Motor neuron (in vitro differentiated cells): ENCODE data around the gene TMEM9B. TPM values are rescaled to one million over a fixed set of nuclear protein-coding genes. Genes with fewer than 3 reads are reported as not detected.
"Not testable (repeated sequence)": the region's sequence is repeated elsewhere in the genome, so short reads cannot be mapped to it uniquely, and the experiment has no call there.

Source experiments
- ATAC-seq, 8 experiments: fragments of 200-7000 bp; cut with Tn5 transposase; replicated peaks in 6 of 8; 2 replicates each; pipeline ENCODE4 v1.8.0; 2021; ENCODE audit warnings: mild to moderate bottlenecking in 8 of 8, moderate library complexity in 8 of 8
- H3K27ac ChIP-seq, 2 donors: fragments of 250-450 bp; sonication (Bioruptor Pico); 2 replicates each; pipeline ENCODE4 v1.9.0; 2021; ENCODE audit warnings: antibody characterized with exemption in 2 of 2, mild to moderate bottlenecking in 2 of 2, moderate library complexity in 1 of 2
- H3K4me1 ChIP-seq, 2 donors: fragments of 250-450 bp; sonication (Bioruptor Pico); replicated peaks in 1 of 2; 2 replicates each; pipeline ENCODE4 v1.6.1; 2021; ENCODE audit warnings: antibody characterized with exemption in 2 of 2, mild to moderate bottlenecking in 2 of 2, moderate library complexity in 1 of 2
- H3K4me3 ChIP-seq, 5 donors: fragments of 250-450 bp; sonication (Bioruptor Pico); 2 replicates each; pipeline ENCODE4 v1.9.0; 2021; ENCODE audit warnings: antibody characterized with exemption in 5 of 5, mild to moderate bottlenecking in 5 of 5, moderate library complexity in 4 of 5
- WGBS, 10 experiments: fragments of 450-650 bp; shearing (Covaris generic); methylation state at CpG; one replicate each; pipeline ENCODE4 v1.0.0; 2022; 5-methylcytosine and 5-hydroxymethylcytosine counted together
- in situ Hi-C, 9 experiments: fragments of 400-800 bp; cut with MboI; loops; one replicate each; pipeline ENCODE4 v1.15.0; 2021; ENCODE audit warnings: low sequenced_read_pairs in 9 of 9, low pct_unique_long_range_greater_than_20kb in 2 of 9; ENCODE audit not compliant: unreplicated experiment in 9 of 9
- total RNA-seq, 8 experiments: library from RNA; unstranded; fragments of 300-600 nt; gene quantifications; 2 replicates each; pipeline versions ENCODE4 v1.2.3 to v1.2.4, GENCODE V29; 2022

The TMEM9B gene
- 10 to 100 TPM; 26.9 to 82.3 (median 30.4) TPM for total RNA-seq

DNA sequence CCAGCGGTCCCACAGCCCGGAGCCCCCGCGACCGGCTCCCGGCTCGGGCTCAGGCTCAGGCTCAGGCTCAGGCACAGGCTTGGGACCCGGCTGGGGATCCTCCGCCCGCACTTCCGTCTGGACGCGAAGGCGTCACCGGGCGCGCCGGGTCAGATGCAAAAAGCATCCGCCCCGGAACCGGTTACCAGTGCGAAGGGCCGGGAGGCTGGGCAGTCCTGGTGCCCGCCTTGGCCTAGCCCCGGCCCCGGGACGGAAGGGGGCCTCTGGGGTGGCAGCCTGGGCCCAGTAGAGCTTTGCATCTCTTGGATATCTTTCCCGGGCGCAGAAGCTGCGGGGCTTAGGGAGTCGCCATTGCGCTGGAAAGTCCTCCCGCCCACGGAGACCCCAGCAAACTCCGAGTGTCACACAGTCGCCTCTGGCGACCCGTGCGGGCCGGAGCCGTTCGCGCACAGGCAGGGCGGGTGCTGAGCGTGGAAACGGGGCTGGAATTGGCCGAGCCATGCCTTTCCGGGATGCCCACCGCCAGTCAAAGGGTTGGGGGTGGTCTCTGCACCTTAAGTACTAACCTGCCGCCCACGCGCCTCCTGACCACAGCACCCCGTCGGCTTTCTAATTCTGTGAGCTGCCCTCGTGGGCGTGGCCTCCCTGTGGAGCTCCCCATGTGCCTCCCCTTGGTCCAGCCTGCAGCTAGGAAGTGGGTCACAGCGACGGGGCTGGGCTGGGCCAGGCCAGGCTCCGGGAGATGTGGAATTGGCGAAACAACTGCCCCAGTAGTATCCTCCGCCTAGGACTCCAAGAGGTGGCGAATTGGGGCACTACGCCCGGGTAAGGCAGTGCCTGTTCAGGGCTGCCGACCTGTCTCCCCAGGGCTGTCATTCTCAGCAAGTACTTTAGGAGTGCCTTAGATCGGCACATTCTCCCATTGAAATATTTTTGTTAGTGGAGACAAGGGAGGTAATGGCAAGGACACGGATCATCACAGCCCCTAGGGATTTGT is at the start of gene TMEM9B:
Gene TMEM9B, minus strand, starts transcription at position 119 of the 997 bp plus-strand sequence. CDS start 129 bp downstream, outside the sequence.
- in situ Hi-C loops = no loop called here
- ATAC-seq = peak; percentile 85 to 95 (median 92)
- peak within 1 kb of the TSS; percentile 78 to 95 (median 91) for H3K4me3 ChIP-seq

GRCh38 chr11:9013373-9013772 is 49.1 kb upstream of the TMEM9B start:
- 17 to 96% (median 85%) methylated on average over 1 to 4 of the region's 4 CpGs; no CpG with 5 or more reads in 2 of the 10 experiments for WGBS, 10 experiments
- no peak overlapping the region for H3K4me3 ChIP-seq
- ATAC-seq = no peak
- no peak overlapping the region for H3K27ac ChIP-seq
- H3K4me1 ChIP-seq = no peaks in the 10 kb centered on the region
- in situ Hi-C loops = loop anchor here in 2 of 9 experiments (25.0 kb wide), 1 partner anchor 124 kb away; no protein-coding TSS in a partner anchor

More for the DNA sequence above, at the start of gene TMEM9B:
- 0 to 20% (median 0%) methylated on average over 2 to 15 of the region's 67 CpGs; no CpG with 5 or more reads in 2 of the 10 experiments for WGBS, 10 experiments
- Histone ChIP-seq H3K4me1 (peaks cover 10 to 16% of the 10 kb centered on the region in 2 donors), H3K27ac (peak within 1 kb of the TSS; percentile 75 to 86)

DNA sequence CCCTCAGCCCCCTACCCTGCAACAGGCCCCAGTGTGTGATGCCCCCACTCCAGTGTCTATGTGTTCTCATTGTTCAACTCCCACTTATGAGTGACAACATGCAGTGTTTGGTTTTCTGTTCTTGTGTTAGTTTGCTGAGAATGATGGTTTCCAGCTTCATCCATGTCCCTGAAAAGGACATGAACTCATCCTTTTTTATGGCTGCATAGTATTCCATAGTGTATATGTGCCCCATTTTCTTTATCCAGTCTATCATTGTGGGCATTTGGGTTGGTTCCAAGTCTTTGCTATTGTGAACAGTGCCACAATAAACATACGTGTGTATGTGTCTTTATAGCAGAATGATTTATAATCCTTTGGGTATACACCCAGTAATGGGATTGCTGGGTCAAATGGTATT is 45.3 kb upstream of the TMEM9B start:
- ATAC-seq, H3K4me3 ChIP-seq, H3K4me1 ChIP-seq, H3K27ac ChIP-seq: not testable (repeated sequence)
- 0 to 22% methylated on average over 1 of the region's 1 CpG; no CpG with 5 or more reads in 8 of the 10 experiments for WGBS, 10 experiments
- in situ Hi-C loops = loop anchor here in 2 of 9 experiments (25.0 kb wide), 1 partner anchor 128 kb away; no protein-coding TSS in a partner anchor

DNA sequence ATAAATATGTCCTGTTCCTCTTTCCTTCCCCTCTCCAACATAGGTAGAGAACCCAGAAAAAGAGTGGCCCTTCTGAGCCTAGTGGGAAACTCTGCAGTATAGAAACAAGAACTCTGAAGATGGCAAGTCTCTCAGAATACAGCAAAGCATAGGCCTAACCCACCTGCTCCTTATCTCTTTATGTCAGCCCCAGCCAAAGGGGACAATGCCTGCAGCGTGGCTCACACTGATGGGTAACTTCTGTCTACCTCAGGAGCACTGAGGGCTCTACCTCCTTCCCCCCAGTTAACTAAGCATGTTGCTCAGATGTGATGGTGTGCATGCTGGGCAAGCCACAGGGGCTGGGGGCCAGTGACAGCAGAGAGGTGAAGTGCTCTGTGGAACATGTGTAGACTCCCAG is 44.4 kb upstream of the TMEM9B start:
- in situ Hi-C loops = loop anchor here in 2 of 9 experiments (25.0 kb wide), 1 partner anchor 129 kb away; no protein-coding TSS in a partner anchor
- Histone ChIP-seq H3K4me1 (no peaks in the 10 kb centered on the region), H3K4me3 (no peak overlapping the region), H3K27ac (no peak overlapping the region)
- 67% methylated on average over 1 of the region's 1 CpG; no CpG with 5 or more reads in 9 of the 10 experiments for WGBS, 10 experiments
- no peak for ATAC-seq

GRCh38 chr11:9008011-9008550 is 43.8 kb upstream of the TMEM9B start:
- no peak for ATAC-seq
- Histone ChIP-seq H3K4me1 (peaks cover under 1 to 2% of the 10 kb centered on the region in 2 donors), H3K4me3 (no peak overlapping the region), H3K27ac (no peak overlapping the region)
- 0 to 100% (median 57%) methylated on average over 1 to 2 of the region's 3 CpGs; no CpG with 5 or more reads in 3 of the 10 experiments for WGBS, 10 experiments
- in situ Hi-C loops = loop anchor here in 2 of 9 experiments (25.0 kb wide), 1 partner anchor 129 kb away; no protein-coding TSS in a partner anchor

- in situ Hi-C loops = loop anchor here in 2 of 9 experiments (25.0 kb wide), 1 partner anchor 132 kb away; no protein-coding TSS in a partner anchor
- no peak overlapping the region for H3K27ac ChIP-seq
- 40 to 100% (median 78%) methylated on average over 1 to 4 of the region's 4 CpGs; no CpG with 5 or more reads in 1 of the 10 experiments for WGBS, 10 experiments
- H3K4me3 ChIP-seq = no peak overlapping the region
- no peak for ATAC-seq
- peaks cover 6% of the 10 kb centered on the region in 2 donors for H3K4me1 ChIP-seq
Measured at GRCh38 chr11:9005087-9005486, 40.8 kb upstream of the TMEM9B start.

GRCh38 chr11:9004183-9004926 is 40.1 kb upstream of the TMEM9B start:
- peak in 6 of 8 experiments; percentile 20 to 65 (median 45) for ATAC-seq
- in situ Hi-C loops = loop anchor here in 2 of 9 experiments (25.0 kb wide), 1 partner anchor 133 kb away; no protein-coding TSS in a partner anchor
- Histone ChIP-seq H3K4me3 (peak overlapping the region; percentile 35 to 41 (median 39)), H3K27ac (no peak overlapping the region), H3K4me1 (peaks cover 6% of the 10 kb centered on the region in 2 donors)
- WGBS, 10 experiments = 4 to 48% (median 8%) methylated on average over 1 to 23 of the region's 69 CpGs; no CpG with 5 or more reads in 4 of the 10 experiments

DNA sequence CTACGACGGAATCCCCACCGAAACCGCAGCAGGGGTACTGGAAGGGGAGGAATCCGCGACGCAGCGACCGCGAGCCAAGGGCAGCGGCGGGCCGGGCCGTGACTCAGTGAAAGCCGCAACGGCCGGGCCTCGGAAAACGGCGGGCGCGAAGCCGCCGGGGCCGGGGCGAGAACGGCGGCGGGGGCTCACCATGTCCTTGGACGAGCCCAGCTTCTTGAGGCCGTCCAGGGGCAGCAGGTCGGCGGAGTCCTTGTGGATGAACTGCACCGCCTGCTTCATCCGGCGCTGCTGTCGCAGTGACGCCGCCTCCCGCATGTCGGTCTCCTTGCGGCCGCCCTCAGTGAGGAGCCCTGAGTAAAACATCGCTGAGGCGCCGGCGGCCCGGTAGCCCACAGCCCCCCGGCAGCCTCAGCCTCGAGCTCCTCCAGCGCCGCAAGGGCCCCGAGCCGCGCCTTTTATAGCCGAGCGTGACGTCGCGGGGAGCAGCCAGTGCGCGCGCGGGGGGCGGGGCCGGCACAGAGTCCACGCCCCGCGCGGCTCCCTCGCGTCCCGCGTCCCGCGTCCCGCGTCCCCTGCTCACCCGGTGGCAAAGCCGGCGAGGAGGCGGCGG is 39.4 kb upstream of the TMEM9B start, which contains the start of gene NRIP3:
Gene NRIP3, minus strand, starts transcription at position 429 of the 610 bp plus-strand sequence. Its CDS starts 66 bp downstream, at position 363.
- Histone ChIP-seq H3K27ac (no peak within 1 kb of the TSS), H3K4me1 (peaks cover 6% of the 10 kb centered on the region in 2 donors), H3K4me3 (peak within 1 kb of the TSS; percentile 35 to 41 (median 39))
- peak; percentile 85 to 96 (median 91) for ATAC-seq
- 0 to 10% (median 0%) methylated on average over 2 to 14 of the region's 83 CpGs; no CpG with 5 or more reads in 4 of the 10 experiments for WGBS, 10 experiments
- in situ Hi-C loops = loop anchor here in 2 of 9 experiments (25.0 kb wide), 1 partner anchor 134 kb away; no protein-coding TSS in a partner anchor

DNA sequence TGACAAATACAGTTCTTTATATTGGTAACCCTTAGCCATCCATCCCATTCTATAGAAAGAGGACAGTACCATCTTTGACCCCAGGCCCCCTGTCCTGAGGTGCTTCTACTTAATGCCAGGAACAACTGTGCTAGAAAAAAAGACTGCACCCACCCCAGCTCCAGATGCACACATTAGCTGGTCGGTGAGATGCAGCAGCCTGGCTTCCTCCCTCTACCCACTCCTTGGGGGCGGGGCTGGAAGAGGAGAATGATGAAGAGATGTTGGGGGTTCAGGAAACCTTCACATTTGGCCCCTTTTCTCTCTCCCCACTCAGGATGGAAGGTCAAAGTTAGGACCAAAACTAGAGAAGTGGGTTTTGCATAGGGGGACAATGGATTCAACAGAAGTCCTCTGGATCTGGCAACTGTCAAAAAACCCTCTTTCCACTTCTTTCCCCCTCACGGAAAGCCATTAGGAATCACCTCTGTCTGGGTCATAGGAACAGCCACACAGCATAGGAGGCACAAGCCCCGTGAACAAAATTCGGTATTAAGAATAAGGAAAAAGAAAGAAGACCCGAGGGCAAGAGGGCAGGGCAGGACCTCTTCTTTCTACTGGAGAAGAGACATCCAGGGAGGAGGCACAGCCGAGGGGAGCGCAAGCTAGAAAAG is 38.8 kb upstream of the TMEM9B start:
- peaks cover 6% of the 10 kb centered on the region in 2 donors for H3K4me1 ChIP-seq
- peak overlapping the region; percentile 35 to 41 (median 39) for H3K4me3 ChIP-seq
- WGBS, 10 experiments = 0 to 73% (median 14%) methylated on average over 2 to 5 of the region's 8 CpGs; no CpG with 5 or more reads in 2 of the 10 experiments
- in situ Hi-C loops = loop anchor here in 2 of 9 experiments (25.0 kb wide), 1 partner anchor 134 kb away; no protein-coding TSS in a partner anchor
- no peak for ATAC-seq
- no peak overlapping the region for H3K27ac ChIP-seq

GRCh38 chr11:9001736-9002135 is 37.5 kb upstream of the TMEM9B start:
- WGBS, 10 experiments = 0 to 86% (median 67%) methylated on average over 1 to 6 of the region's 6 CpGs; no CpG with 5 or more reads in 1 of the 10 experiments
- H3K27ac ChIP-seq = no peak overlapping the region
- no peak overlapping the region for H3K4me3 ChIP-seq
- ATAC-seq = peak in 4 of 8 experiments; percentile 15 to 60 (median 46)
- in situ Hi-C loops = loop anchor here in 2 of 9 experiments (25.0 kb wide), 1 partner anchor 136 kb away; no protein-coding TSS in a partner anchor
- H3K4me1 ChIP-seq = peaks cover 6% of the 10 kb centered on the region in 2 donors

DNA sequence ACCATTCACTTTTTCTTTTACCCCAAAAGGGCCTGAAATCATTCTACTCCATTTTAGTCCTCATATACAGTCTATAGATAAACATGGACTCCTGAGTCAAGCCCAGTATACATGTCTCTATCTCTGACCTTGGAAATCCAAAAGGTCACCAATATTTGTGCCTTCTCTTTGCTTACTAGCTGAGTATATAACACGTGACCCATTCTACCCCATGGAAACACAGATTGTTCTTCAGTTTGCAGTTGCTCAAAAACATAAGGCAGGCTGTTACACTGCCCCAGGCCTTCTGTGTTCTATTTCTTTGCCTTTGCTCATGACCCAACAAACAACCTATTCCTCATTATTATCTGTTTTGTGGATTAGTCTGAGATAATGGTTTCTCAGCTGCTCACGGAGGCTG is 33.8 kb upstream of the TMEM9B start:
- ATAC-seq = no peak
- H3K4me3 ChIP-seq = no peak overlapping the region
- in situ Hi-C loops = no loop called here
- peaks cover 3 to 5% of the 10 kb centered on the region in 2 donors for H3K4me1 ChIP-seq
- no peak overlapping the region for H3K27ac ChIP-seq
- 50 to 90% (median 80%) methylated on average over 1 to 2 of the region's 2 CpGs; no CpG with 5 or more reads in 5 of the 10 experiments for WGBS, 10 experiments
